Measurements from ENCODE around the gene R3HDM4.
A peak's percentile ranks its signal among the peaks of the same experiment; 100 is the strongest.

The R3HDM4 gene

DNA sequence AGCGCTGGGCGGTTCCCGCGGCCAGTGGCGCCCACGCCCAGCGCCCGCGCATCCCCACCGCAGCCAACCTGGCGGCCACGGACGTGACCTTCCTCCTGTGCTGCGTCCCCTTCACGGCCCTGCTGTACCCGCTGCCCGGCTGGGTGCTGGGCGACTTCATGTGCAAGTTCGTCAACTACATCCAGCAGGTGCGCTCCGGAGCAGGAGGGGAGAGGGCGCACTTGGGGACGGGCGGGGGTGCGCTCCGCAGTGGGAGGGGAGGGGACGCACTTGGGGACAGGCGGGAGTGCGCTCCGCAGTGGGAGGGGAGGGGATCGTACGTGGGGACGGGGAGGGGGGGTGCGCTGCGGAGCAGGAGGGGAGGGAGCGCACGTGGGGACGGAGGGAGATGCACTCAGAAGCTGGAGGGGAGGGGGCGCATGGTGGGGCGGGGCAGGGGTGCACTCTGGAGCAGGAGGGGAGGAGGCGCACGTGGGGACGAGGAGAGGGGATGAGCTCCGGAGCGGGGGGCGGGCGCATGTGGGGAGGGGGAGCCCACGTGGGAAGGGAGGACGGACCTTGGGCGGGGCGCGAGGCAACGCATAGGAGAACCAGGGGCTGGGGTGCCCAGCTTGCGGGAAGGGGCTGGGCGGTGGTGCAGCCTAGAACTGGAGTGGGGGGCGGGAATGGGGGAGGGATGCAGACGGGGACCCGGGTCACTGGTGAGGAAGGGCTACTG lies 5.6 kb upstream of the R3HDM4 start:
- 3% methylated on average over 58 of the region's 58 CpGs for WGBS
- H3K4me1 ChIP-seq (ENCODE audit: insufficient read depth, low read length): peaks cover 2% of the 10 kb centered on the region; the same call in 1 of the 2 replicates
- H3K36me3 ChIP-seq (ENCODE audit: insufficient read depth, low read length): no peaks in the 10 kb centered on the region
- H3K4me3 ChIP-seq (ENCODE audit: low read length): peak overlapping the region; percentile 67; the same call in 1 of the 2 replicates
- no peaks in the 10 kb centered on the region for H3K9me3 ChIP-seq (ENCODE audit: insufficient read depth, low read depth, low read length)
- no peak overlapping the region for H3K9ac ChIP-seq (ENCODE audit: low read depth, low read length)
- peaks cover 50% of the 10 kb centered on the region for H3K27me3 ChIP-seq (ENCODE audit: insufficient read depth, low read length)
- H3K27ac ChIP-seq (ENCODE audit: low read depth, low read length): no peak overlapping the region

DNA sequence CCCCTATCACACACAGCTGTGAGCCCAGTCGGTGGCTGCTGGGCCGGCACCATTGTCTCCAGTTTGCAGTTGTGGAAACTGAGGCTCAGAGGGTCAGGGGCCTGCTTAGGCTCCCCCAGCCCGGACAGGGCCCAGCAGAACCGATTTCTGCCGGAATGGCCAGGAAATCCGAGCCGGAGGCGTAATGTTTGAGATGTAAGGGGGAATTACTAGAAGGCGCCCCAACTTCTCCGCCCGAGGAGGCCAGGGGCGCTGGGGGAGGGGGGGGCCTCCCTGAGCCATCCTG lies 5.1 kb upstream of the R3HDM4 start:
- Histone ChIP-seq H3K9ac (ENCODE audit: low read depth, low read length) (no peak overlapping the region), H3K27ac (ENCODE audit: low read depth, low read length) (no peak overlapping the region), H3K36me3 (ENCODE audit: insufficient read depth, low read length) (no peaks in the 10 kb centered on the region), H3K27me3 (ENCODE audit: insufficient read depth, low read length) (peaks cover 50% of the 10 kb centered on the region), H3K4me3 (ENCODE audit: low read length) (peak overlapping the region; percentile 67), H3K4me1 (ENCODE audit: insufficient read depth, low read length) (peaks cover 2% of the 10 kb centered on the region; the same call in 1 of the 2 replicates), H3K9me3 (ENCODE audit: insufficient read depth, low read depth, low read length) (no peaks in the 10 kb centered on the region)
- 11% methylated on average over 12 of the region's 12 CpGs for WGBS

DNA sequence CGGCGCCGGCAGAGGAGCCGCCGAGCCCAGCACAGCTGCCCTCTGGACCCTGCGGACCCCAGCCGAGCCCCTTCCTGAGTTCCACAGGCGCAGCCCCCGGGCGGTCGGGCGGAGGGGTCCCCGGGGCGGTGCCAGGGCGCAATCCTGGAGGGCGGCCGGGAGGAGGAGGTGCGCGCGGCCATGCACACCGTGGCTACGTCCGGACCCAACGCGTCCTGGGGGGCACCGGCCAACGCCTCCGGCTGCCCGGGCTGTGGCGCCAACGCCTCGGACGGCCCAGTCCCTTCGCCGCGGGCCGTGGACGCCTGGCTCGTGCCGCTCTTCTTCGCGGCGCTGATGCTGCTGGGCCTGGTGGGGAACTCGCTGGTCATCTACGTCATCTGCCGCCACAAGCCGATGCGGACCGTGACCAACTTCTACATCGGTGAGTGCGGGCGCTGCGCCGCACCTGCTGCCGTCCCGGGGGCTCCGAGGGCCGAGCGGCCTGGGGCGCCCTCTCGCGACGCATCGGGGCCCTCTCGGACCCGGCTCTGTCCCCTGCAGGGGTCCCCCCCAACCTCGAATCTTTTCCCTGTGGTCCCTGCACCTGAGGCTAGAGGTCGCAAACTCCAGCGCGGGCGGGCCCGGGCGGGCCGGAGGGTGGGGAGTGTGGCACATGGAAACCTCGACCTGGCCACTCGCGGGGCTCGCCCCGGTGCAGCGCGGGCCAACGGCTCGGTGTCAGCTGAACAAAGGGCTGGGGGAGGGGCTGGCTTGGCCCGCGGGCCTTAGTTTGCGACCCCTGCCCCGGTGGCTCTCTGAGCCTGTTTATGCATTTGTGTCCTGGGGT lies 4.5 kb upstream of the R3HDM4 start, which contains the start of gene KISS1R:
Gene KISS1R (plus strand): TSS at position 11 of the 829 bp plus-strand sequence. CDS start 170 bp downstream, at position 181.
- peak within 1 kb of the TSS; percentile 67 for H3K4me3 ChIP-seq (ENCODE audit: low read length)
- H3K36me3 ChIP-seq (ENCODE audit: insufficient read depth, low read length): no peaks in the 10 kb centered on the region
- H3K9me3 ChIP-seq (ENCODE audit: insufficient read depth, low read depth, low read length): no peaks in the 10 kb centered on the region
- H3K27me3 ChIP-seq (ENCODE audit: insufficient read depth, low read length): peaks cover 50% of the 10 kb centered on the region
- WGBS: under 1% methylated on average over 87 of the region's 87 CpGs
- no peak within 1 kb of the TSS for H3K27ac ChIP-seq (ENCODE audit: low read depth, low read length)
- peak within 1 kb of the TSS; percentile 38; the same call in 1 of the 2 replicates for H3K9ac ChIP-seq (ENCODE audit: low read depth, low read length)
- H3K4me1 ChIP-seq (ENCODE audit: insufficient read depth, low read length): peaks cover 2% of the 10 kb centered on the region; the same call in 1 of the 2 replicates

DNA sequence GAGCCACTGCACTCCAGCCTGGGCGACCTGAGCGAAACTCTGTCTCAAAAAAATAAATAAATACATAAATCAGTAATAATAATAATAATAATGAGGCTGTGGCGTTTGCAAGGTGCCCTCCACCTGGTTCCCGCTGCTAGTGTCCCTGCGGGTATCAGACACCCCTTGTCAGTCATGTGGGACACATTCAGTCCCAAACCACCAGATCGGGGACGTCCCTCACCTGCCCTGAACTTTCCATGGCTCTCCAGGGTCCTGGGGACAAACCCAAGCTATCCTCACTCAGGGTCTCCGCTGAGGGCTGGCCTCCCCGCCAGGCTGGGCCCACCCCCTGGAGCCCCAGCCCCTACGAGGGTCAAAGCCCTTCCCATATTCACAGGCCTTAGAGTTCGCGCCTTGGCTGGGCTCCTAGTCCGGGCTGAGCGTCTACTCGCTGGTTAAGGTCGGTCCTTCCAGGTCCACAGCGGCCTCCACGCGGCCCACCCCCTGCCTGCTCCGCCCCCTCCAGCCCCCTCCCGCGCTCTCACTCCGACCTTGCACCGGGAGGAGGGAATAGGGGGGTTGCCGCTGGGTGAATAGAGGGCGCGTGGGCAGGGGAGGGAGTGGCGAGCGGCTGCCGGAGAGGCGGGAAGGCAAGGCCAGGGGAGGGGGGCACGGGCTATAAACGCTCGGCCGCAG lies 3.8 kb upstream of the R3HDM4 start:
- H3K36me3 ChIP-seq (ENCODE audit: insufficient read depth, low read length): no peaks in the 10 kb centered on the region
- no peaks in the 10 kb centered on the region for H3K9me3 ChIP-seq (ENCODE audit: insufficient read depth, low read depth, low read length)
- peak overlapping the region; percentile 67 for H3K4me3 ChIP-seq (ENCODE audit: low read length)
- H3K4me1 ChIP-seq (ENCODE audit: insufficient read depth, low read length): peaks cover 2% of the 10 kb centered on the region; the same call in 1 of the 2 replicates
- H3K27ac ChIP-seq (ENCODE audit: low read depth, low read length): no peak overlapping the region
- WGBS: 5% methylated on average over 32 of the region's 35 CpGs
- peaks cover 50% of the 10 kb centered on the region for H3K27me3 ChIP-seq (ENCODE audit: insufficient read depth, low read length)
- H3K9ac ChIP-seq (ENCODE audit: low read depth, low read length): peak overlapping the region; percentile 38; the same call in 1 of the 2 replicates

DNA sequence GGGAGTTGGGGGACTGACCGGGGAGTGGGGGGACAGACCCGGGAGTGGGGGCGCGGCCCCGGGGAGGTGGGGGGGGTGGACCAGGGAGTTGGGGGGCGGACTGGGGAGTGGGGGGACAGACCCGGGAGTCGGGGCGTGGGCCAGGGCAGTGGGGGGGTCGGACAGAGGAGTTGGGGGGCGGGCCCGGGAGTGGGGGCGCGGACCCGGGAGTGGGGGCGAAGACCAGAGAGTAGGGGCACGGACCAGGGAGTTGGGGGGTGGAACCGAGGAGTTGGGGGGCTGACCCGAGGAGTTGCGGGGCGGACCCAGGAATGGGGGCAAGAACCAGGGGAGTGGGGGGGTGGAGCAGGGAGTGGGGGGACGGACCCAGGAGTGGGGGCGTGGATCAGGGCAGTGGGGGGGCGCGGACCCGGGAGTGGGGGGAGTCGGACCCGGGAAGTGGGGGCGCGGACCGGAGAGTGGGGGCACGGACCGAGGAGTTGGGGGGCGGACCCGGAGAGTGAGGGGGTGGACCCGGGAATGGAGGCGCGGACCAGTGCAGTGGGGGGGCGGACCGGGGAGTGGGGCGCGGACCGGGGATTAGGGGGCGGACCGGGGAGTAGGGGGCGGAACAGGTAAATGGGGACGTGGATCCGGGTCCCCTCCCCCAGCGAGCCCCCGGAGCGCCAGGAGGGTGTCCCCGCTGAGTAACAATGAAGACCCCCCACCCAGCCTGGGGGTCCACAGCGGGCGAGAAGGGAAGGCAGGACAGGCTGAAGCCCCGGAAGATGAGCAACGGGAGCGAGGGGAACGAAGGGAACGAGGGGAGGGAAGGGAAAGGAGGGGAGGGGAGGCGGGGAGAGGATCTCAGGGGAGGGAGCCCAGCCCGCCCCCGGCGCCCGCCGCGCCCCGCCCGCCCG lies 589 bp downstream of the R3HDM4 start:
- H3K9me3 ChIP-seq (ENCODE audit: insufficient read depth, low read depth, low read length): no peaks in the 10 kb centered on the region
- WGBS: 14% methylated on average over 49 of the region's 69 CpGs
- H3K4me3 ChIP-seq (ENCODE audit: low read length): peak overlapping the region; percentile 79
- H3K9ac ChIP-seq (ENCODE audit: low read depth, low read length): 0 out of 2 replicates have a peak overlapping the region, but pooled peaks have one; percentile 47
- H3K4me1 ChIP-seq (ENCODE audit: insufficient read depth, low read length): 0 out of 2 replicates have a peak, but pooled peaks cover 4% of the 10 kb centered on the region
- H3K27ac ChIP-seq (ENCODE audit: low read depth, low read length): peak overlapping the region; percentile 41; the same call in 1 of the 2 replicates
- H3K36me3 ChIP-seq (ENCODE audit: insufficient read depth, low read length): no peaks in the 10 kb centered on the region
- H3K27me3 ChIP-seq (ENCODE audit: insufficient read depth, low read length): peaks cover 10% of the 10 kb centered on the region

- Histone ChIP-seq H3K27me3 (ENCODE audit: insufficient read depth, low read length) (no peaks in the 10 kb centered on the region), H3K27ac (ENCODE audit: low read depth, low read length) (no peak overlapping the region), H3K9me3 (ENCODE audit: insufficient read depth, low read depth, low read length) (no peaks in the 10 kb centered on the region), H3K36me3 (ENCODE audit: insufficient read depth, low read length) (no peaks in the 10 kb centered on the region), H3K4me1 (ENCODE audit: insufficient read depth, low read length) (0 out of 2 replicates have a peak, but pooled peaks cover 4% of the 10 kb centered on the region), H3K9ac (ENCODE audit: low read depth, low read length) (no peak overlapping the region), H3K4me3 (ENCODE audit: low read length) (peak overlapping the region; percentile 30)
- 92% methylated on average over 53 of the region's 54 CpGs for WGBS
These were observed 1.6 kb downstream of the R3HDM4 start for GRCh38 chr19:911197-912033.

- H3K9ac ChIP-seq (ENCODE audit: low read depth, low read length): no peak overlapping the region
- H3K27me3 ChIP-seq (ENCODE audit: insufficient read depth, low read length): no peaks in the 10 kb centered on the region
- no peaks in the 10 kb centered on the region for H3K9me3 ChIP-seq (ENCODE audit: insufficient read depth, low read depth, low read length)
- H3K4me3 ChIP-seq (ENCODE audit: low read length): no peak overlapping the region
- 0 out of 2 replicates have a peak, but pooled peaks cover 4% of the 10 kb centered on the region for H3K4me1 ChIP-seq (ENCODE audit: insufficient read depth, low read length)
- no peaks in the 10 kb centered on the region for H3K36me3 ChIP-seq (ENCODE audit: insufficient read depth, low read length)
- WGBS: 88% methylated on average over 14 of the region's 14 CpGs
- no peak overlapping the region for H3K27ac ChIP-seq (ENCODE audit: low read depth, low read length)
These were observed 5.7 kb downstream of the R3HDM4 start for GRCh38 chr19:907183-907853.

GRCh38 chr19:906480-906879 lies 6.5 kb downstream of the R3HDM4 start:
- Histone ChIP-seq H3K9me3 (ENCODE audit: insufficient read depth, low read depth, low read length) (no peaks in the 10 kb centered on the region), H3K27ac (ENCODE audit: low read depth, low read length) (no peak overlapping the region), H3K9ac (ENCODE audit: low read depth, low read length) (no peak overlapping the region), H3K4me3 (ENCODE audit: low read length) (no peak overlapping the region), H3K27me3 (ENCODE audit: insufficient read depth, low read length) (no peaks in the 10 kb centered on the region), H3K4me1 (ENCODE audit: insufficient read depth, low read length) (0 out of 2 replicates have a peak, but pooled peaks cover 4% of the 10 kb centered on the region), H3K36me3 (ENCODE audit: insufficient read depth, low read length) (no peaks in the 10 kb centered on the region; the same call in 1 of the 2 replicates)
- whole genome bisulfite sequencing: 96% methylated on average over 7 of the region's 7 CpGs

- no peak overlapping the region for H3K4me3 ChIP-seq (ENCODE audit: low read length)
- H3K9me3 ChIP-seq (ENCODE audit: insufficient read depth, low read depth, low read length): no peaks in the 10 kb centered on the region
- H3K27me3 ChIP-seq (ENCODE audit: insufficient read depth, low read length): no peaks in the 10 kb centered on the region
- no peak overlapping the region for H3K27ac ChIP-seq (ENCODE audit: low read depth, low read length)
- 0 out of 2 replicates have a peak, but pooled peaks cover 4% of the 10 kb centered on the region for H3K4me1 ChIP-seq (ENCODE audit: insufficient read depth, low read length)
- H3K9ac ChIP-seq (ENCODE audit: low read depth, low read length): no peak overlapping the region
- peaks cover 8% of the 10 kb centered on the region for H3K36me3 ChIP-seq (ENCODE audit: insufficient read depth, low read length)
- 94% methylated on average over 8 of the region's 8 CpGs for WGBS
These were observed 8.5 kb downstream of the R3HDM4 start for GRCh38 chr19:904545-904944.

All from HUES64 (cell line).